GM18858 (cell line): ENCODE measurements around the gene PPP1R3F.

Experiments
- ATAC-seq: cut with Tn5 transposase; IDR thresholded peaks from one replicate; pipeline ENCODE4 v1.9.1; 2021; ENCODE audit not compliant: unreplicated experiment

Gene PPP1R3F, protein sequence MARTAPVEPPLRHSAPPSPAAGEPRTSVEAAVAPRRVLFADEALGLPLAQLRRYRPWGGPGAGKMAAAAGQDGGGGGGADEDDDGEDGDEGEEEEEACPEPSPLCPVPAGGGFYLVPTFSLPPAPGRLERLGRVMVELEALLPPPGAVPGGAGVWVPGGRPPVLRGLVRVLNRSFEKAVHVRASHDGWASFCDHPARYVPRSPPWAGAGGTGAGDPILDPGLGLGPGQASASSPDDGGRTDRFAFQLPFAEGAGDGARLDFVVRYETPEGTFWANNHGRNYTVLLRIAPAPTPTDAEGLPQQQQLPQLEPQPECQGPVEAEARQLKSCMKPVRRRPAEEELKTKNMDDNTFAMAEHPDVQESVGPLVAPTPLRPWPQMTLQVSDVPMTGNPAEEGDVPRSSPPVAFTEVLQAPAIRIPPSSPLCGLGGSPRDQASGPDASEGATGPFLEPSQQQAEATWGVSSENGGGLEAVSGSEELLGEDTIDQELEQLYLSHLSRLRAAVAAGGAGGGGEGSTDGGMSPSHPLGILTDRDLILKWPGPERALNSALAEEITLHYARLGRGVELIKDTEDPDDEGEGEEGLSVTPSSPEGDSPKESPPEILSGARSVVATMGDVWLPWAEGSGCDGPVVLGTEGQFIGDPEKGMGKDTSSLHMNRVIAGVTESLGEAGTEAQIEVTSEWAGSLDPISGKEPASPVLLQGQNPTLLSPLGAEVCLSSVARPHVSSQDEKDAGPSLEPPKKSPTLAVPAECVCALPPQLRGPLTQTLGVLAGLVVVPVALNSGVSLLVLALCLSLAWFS

DNA sequence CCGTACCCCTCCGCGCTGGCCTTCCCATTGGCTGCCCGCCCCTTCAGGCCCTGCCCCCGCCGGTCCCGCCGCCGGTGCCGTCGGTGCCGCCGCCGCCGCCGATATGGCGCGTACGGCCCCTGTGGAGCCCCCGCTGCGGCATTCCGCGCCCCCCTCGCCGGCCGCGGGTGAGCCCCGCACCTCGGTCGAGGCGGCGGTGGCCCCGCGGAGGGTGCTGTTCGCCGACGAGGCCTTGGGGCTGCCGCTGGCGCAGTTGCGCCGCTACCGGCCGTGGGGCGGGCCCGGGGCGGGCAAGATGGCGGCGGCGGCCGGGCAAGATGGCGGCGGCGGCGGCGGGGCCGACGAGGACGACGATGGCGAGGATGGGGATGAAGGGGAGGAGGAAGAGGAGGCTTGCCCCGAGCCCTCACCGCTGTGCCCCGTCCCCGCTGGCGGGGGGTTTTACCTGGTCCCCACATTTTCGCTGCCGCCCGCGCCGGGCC, at the start of gene PPP1R3F:
Gene PPP1R3F (plus strand): TSS at position 27 of the 482 bp plus-strand sequence. CDS start 77 bp downstream, at position 104.
- ATAC-seq = peak; percentile 19

DNA sequence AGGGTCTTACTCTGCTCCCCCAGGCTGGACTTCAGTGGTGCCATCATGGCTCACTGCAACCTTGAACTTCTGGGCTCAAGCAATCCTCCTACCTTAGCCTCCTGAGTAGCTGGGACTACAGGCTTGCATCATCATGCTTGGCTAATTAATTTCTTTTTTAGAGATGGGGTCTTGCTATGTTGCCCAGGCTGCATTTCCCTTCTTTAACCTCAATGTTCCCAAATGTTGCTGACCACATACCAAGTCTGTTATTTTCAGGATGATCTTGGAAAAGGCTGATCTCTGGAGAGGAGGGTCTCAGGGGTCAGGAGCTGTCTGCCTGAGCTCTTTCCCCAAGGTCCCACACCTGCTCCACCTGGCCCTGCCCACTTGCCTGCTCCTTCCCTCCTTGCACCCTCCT, 49.5 kb upstream of the PPP1R3F start:
- no peak for ATAC-seq

DNA sequence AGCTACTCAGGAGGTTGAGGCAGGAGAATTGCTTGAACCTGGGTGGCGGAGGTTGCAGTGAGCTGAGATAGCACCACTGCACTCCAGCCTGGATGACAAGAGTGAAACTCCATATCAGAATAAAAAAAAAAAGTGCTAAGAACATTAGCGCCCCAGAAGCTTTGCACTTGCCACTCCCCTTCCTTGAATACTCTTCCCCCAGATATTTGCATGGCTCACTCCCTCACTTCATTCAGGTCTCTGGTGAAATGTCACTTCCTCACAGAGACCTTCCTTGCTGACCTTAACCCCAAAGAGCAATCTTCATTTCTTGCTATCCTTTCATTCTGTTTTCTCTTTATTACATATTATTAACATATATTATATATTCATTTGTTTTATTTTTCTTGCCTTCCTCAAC, 47.7 kb upstream of the PPP1R3F start:
- ATAC-seq = no peak

DNA sequence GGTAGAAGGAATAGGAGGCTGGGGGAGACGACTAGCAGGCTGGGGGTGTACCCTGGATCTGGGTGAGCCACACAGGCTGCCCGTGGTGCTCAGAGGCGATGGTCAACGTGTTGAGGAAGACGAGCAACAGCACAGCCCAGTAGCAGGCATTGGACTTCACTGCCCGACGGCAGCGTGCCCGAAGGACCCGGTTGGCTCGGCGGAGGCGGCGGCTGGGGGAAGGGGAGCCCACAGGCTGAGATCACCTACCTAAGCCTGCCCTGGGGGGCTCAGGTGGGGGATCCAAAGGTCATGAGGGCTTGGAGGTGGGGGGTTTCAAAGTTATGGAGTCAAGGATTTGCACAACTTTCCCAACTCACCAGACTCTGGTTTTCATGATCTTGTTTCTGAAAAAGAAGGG, 43.7 kb upstream of the PPP1R3F start:
- ATAC-seq = no peak

DNA sequence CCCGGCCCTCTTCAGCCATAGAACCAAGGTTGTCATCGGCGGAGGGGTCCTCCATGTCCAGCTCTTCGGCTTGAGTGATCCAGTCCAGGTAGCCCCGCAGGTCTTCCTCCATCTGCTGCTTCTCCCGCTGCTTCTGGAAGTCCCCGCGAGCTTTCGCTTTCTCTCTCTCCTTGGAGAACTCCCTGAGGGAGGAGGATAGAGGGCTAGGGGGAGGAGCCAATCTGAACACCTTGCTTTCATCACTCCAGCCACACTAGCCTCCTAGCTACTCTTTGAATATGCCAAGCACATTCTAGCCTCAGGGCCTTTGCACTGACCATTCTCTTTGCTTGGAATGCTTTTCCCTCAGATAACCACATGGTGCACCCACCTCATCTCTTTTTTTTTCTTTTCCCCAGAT, 42.6 kb upstream of the PPP1R3F start:
- ATAC-seq = no peak

DNA sequence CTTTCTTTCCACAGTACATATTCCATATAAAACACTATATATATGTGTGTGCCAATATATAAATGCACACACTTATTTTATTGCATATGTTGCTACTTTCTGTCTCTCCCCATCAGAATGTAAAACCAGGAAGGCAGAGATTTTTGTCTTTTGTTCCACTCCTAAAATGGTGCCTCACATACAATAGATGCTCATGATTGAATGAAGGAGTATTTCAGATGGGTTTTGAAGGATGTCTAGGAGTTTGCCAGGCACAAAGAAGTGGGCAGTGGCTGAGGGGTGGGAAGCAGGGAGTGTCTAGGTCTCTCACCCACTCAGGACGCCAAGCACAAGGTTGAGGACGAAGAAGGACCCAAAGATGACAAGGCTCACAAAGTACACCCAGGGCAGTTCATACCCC, 41.9 kb upstream of the PPP1R3F start:
- no peak for ATAC-seq

DNA sequence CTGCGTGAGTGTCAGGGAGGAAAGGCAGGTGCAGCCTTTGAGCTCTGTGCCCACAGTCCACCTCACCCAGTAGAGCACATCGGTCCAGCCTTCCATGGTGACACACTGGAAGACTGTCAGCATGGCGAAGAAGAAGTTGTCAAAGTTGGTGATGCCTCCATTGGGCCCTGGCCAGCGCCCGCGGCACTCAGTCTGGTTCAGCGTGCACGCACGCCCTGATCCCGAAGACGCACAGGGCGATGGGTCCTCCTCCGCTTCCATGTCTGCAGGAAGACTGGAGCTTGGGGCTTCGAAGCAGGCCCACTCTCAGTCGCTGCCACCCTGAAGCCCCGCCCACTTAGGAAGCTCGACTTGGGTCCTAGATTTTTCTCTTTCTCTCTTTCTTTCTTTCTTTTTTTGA, 41.4 kb upstream of the PPP1R3F start:
- no peak for ATAC-seq

DNA sequence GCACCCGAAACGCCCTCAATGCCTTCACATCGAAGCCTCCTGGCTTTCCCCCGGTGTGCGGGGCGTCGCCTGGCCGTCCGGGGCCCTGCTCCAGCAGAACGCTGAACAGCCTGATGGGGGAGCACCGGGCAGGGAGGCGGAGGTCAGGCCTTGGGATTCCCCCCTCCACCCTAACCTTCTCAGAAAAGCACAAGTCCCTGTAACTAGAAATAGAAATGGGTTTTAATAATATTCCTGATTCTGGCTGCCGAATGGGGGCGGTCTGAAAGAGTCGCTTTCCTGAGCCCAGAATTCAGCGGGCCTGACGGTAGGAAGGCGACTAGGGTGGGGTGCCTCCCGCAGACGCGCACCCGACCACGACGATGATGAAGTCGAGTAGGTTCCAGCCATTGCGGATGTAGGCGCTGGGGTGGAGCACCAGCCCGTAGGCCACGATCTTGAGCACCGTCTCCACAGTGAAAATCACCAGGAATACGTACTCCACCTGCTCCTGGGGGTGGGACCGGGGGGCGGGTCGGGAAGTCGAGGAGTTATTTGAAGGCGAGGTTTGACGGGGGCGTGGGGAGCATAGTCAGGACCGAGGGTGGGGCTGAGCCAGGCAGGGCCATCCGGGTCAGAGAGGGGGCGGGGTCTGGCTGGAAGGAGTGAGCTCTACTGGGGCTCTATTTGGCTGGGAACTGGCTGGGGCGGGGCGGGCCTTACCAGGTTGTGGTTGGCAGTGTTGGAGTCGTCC, 38.9 kb upstream of the PPP1R3F start:
- no peak for ATAC-seq

DNA sequence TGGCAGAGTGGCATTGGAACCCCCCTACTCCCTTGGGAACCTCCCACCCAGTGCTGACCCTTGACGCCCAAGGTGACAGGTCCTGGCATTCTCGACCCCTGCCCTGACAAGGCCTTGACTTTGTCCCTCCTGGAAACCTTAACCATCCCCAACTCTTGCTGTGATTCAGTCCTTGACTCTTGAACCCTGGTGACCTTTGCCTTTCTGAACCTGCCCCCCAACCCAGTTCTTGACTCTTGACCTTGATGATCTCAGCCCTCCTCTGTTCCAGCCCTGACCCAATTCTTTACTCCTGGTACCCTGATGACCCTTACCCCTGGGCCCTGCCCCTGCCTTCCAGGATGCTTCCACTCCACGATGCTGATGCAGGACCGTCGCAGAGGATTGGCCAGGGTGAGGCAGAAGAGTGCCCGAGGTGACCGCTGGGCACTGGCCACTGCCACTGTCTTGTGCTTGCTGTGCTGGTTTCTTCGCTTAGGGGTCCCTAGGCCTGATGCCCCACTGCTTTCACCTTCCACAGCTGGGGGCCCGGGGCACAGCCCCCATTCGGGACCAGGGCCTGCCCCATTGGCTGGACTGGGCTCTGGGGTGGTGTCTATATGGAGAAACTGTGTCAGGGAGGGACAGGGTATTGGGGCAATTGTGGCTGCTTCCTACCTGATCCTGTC, 38.1 kb upstream of the PPP1R3F start:
- no peak for ATAC-seq

DNA sequence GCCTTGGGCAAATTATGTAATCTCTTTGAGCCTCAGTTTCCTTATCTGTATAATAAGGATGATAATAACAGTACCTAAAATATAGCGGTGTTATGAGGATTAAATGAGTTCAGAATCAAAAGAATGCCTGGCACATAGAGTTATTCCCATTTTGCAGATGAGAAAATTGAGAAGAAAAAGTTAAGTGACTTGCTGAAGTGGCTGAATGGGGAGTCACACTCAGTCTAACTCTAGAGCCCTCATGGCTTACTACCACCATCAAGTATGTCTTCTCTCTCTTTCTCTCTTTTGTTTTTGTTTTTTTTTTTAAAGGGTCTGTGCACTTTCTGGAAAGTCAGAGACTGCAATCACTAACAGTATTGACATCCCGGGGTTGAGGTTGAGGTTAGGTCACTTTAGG, 37.1 kb upstream of the PPP1R3F start:
- no peak for ATAC-seq

DNA sequence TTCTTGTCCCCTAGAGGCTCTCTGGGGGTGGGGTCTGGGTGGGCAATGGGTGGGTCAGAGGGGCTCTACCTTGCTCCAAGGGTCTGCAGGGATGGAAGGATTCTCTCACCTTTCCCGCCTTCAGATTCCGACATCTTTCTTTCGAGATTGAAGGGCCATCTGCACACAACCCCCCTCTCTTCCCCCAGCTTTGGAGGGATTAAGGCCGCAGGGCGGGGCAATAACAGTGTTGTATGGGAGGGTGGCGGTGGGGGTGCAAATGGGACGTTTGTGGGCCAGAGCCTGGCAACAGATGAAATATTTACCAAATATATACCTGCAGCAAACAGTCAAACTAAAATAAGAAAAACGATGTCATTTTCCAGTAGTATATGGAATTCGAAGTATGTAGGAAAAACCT, 36.4 kb upstream of the PPP1R3F start, which contains the start of gene CACNA1F:
Gene CACNA1F (minus strand): TSS at position 165 of the 400 bp plus-strand sequence. CDS start 31 bp downstream, at position 134.
- no peak for ATAC-seq

DNA sequence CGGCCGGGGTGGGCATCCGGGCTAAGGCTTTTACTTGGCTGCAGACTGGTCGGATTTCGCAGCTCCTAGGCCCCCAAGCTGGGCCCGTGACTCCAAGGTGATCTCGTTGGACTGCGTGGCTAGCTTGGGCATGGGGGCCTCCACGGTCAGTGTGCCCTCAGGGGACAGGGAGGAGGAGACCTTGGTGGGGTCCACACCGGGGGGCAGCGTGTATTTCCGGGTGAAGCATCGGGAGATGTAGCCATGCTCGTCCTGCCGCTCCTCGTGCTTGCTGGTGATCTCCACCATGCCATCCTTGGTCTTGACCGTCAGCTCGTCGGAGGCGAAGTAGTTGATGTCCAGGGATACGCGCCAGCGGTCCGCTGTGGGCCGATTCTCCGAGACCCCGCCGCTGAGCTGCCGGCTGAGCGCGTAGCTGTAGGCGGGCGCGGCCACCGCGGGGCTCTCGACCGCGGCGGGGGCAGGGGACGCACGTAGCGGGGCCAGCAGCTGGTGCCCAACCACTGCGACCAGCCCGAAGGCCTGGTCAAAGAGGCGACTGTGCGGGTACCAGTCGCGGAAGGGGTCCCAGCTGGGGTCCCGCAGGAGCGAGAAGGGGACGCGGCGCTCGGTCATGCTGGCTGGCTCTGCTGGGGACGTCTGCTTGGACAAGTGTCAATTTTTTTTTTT, 35.6 kb upstream of the PPP1R3F start:
- ATAC-seq = no peak

DNA sequence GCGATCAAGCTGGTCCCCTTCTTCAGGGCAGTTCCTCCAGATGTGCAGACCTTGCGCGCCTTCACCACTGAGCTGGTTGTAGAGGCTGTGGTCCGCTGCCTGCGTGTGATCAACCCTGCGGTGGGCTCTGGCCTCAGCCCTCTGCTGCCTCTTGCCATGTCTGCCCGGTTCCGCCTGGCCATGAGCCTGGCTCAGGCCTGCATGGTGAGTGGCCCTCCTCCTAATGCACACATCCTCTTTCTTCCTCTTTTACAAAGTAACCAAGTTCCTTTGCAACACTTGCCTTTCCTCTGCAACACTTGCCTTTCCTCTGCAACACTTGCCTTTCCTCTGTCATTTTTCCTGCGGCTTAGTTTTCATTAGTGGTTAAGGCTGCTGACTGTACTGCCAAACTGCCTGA, 32.5 kb upstream of the PPP1R3F start:
- ATAC-seq = no peak

DNA sequence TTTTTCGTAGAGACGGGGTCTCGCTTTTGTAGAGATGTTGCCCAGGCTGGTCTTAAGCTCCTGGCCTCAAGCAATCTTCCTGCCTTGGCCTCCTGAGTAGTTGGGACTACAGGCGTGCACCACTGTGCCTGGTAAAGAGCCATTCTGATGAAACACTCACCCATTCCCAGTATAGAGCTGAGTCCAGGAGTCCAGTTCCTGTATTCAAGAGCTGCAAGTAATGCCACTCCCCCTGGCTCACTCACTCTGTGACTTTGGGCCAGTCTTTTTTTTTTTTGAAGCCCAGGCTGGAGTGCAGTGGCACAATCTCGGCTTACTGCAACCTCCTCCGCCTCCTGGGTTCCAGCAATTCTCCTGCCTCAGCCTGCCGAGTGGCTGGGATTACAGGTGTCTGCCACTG, 30.9 kb upstream of the PPP1R3F start:
- ATAC-seq = no peak

DNA sequence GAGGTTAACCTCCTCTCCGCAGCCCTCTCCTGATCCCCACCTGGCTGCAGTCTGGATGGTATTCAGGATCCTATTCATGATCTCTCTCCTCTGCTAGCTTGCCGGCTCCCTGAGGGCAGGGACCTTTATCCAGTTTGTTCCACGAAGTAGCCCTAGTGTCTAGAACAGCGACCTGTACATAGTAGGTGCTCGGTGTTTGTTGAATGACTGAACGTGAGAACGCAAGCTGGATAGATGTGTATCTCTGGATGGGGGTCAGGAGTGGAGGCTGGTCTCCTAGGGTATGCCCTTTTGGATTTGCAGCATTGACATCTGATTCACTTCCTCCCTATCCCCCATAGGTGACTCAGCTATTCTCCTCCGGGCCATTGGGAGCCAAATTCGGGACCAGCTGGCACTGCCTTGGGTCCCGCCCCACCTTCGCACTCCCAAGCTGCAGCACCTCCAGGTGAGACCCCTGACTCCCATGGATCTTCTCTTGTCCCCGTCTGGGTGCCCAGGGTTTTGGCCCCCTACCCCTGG, 27.0 kb upstream of the PPP1R3F start:
- no peak for ATAC-seq

DNA sequence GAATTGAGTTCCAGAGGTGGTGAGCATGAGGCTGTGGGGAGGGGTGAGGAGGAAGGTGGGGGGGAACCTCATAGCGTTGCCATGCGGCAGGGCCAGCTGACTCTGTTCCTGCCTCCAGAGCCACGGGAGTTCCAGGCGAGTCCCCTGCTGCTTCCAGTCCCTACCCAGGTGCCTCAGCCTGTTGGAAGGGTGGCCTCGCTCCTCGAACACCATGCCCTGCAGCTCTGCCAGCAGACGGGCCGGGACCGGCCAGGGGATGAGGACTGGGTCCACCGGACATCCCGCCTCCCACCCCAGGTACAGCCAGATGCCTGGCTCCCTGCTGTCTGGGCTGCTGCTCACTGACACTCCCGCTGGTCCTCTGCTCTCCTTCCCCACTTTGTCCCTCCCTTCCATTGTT, 26.4 kb upstream of the PPP1R3F start:
- ATAC-seq = no peak

DNA sequence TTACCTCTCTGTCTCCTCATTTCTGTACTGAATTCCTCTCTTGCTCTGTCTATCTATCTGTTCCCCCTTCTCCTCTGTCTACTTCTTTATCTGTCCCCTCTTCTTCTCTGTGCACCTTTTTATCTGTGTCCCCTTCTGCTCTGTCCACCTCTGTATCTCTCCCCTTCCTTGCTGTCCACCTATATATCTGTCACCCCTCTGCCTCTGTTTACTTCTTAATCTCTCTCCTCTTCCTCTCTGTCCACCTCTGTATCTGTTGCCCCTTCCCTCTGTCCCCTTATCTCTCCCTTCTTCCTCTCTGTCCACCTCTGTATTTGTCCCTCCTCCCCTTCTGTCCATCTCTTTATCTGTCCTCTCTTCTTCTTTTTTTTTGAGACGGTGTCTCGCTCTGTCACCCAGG, 25.4 kb upstream of the PPP1R3F start:
- no peak for ATAC-seq

DNA sequence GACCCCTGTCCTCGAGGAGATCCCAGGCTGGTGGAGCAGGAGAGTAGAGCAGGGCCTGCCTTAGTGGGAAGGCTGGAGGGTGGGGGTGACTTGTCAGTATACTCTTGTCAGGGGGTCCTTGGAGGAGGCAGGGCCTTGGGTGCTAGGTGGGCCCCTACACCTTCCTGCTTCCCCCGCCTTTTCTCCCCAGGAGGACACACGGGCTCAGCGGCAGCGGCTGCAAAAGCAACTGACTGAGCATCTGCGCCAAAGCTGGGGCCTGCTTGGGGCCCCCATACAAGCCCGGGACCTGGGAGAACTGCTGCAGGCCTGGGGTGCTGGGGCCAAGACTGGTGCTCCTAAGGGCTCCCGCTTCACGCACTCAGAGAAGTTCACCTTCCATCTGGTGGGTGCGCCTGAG, 23.1 kb upstream of the PPP1R3F start:
- ATAC-seq = no peak

DNA sequence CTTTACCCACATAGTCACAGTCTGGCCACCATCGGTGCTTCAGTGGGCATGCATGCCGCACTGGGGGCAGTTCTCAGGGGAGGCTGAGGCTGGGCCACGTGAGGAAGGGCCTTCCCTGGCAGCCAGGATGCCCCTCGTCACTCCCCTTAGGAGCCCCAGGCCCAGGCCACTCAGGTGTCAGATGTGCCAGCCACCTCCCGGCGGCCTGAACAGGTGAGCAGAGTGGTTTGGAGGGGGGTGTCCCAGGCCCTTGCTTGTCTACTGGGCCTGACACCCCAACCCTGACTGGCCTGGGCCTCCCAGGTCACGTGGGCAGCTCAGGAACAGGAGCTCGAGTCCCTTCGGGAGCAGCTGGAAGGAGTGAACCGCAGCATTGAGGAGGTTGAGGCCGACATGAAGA, 22.2 kb upstream of the PPP1R3F start:
- no peak for ATAC-seq
